A549 treated with Hydrocortisone at 1 μM for 4 hours (cell line): ENCODE results near the gene SNCA. TPM values are rescaled to one million over a fixed set of nuclear protein-coding genes. Genes with fewer than 3 reads are reported as not detected.

Source experiments
- total RNA-seq: library from RNA; stranded (reverse); fragments of 200-300 nt; extraction: Qiagen RNA extraction; gene quantifications from 5 replicates; pipeline ENCODE4 v1.2.3, GENCODE V29; 2022

The SNCA gene
- 0.16 to 0.25 TPM (median 0.22 TPM) in 3 of 5 replicates, not detected in the others for total RNA-seq

GRCh38 chr4:89836897-89837384 is at the start of gene SNCA:
Gene SNCA (minus strand): TSS chr4:89837161. CDS start chr4:89835667, 1,494 bp downstream.

Other genes starting within 250 kb of the SNCA start
- not detected in 5 replicates for gene MMRN1, start 57.7 kb upstream of the SNCA start, total RNA-seq